ENCODE measurements around the gene FUS.

Gene FUS

GRCh38 chr16:31229501-31229900, 49.6 kb downstream of the FUS start:
- no peak for TF ChIP-seq CTCF (IDR thresholded peaks at IDR 0.05; ENCODE audit: insufficient read depth, low read depth, low read length, missing control alignments)
- no peak overlapping the region for H3K4me3 ChIP-seq (ENCODE audit: low read depth, low read length)
- DNase-seq (ENCODE audit: low read depth) = no peak

- DNase-seq (ENCODE audit: low read depth) = no peak
- no peak for TF ChIP-seq CTCF (IDR thresholded peaks at IDR 0.05; ENCODE audit: insufficient read depth, low read depth, low read length, missing control alignments)
- no peak overlapping the region for H3K4me3 ChIP-seq (ENCODE audit: low read depth, low read length)
Measured at GRCh38 chr16:31238041-31238440, 58.1 kb downstream of the FUS start.
